GM04503 (cell line): ENCODE data around the gene PRR19.
A peak's percentile ranks its signal among the peaks of the same experiment; 100 is the strongest.
"Not testable (repeated sequence)": the region's sequence is repeated elsewhere in the genome, so short reads cannot be mapped to it uniquely, and the experiment has no call there.

Source experiments
- DNase-seq: peaks from one replicate; pipeline ENCODE4 v3.0.0-alpha.2; 2012; ENCODE audit warnings: low read depth

PRR19 gene, protein sequence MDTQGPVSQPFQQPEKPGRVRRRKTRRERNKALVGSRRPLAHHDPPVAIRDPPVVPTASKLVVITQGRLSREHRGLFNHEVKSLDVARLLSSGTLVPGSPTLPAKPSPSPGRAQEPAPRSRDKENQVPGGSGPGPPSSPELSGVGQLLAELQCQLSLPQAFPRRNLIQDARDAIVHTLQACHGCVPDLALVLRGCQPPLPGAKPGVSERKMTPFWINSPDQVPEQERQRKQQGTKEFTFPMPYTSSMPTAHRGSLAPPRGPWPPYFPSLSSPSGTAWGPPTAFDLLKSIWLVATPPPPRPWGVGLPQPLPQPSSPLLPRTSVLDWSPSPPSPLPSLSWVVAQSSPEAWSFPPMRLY

DNA sequence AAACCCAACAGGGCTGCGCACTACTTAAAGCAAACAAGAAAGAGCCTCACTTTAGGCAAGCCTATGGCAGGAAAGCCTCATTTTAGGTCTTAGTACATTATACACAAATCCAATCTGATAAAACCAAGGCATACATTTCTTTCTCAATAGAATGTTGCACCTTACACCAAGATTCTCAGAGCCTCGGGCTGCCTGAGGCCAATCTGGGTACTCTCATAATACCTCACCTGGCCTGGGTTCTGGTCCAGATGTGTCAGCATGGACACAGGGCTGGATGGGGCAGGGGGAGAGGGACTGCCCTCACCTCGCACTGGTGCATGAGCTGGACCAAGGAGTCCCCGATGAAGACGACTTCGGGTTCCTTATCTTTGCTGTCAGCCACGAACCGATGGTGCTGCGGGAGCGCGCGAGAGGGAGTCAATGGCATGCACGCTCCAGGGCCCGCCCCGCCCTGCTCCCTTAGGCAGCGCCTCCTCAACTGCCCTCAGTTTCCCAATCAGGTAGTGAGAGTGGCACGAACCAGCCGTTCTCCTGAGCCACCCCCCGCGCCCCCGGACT lies at the start of gene PRR19:
Gene PRR19, plus strand, starts transcription at position 487 of the 558 bp plus-strand sequence. CDS start 7,453 bp downstream, outside the sequence.
- DNase-seq: no peak

DNA sequence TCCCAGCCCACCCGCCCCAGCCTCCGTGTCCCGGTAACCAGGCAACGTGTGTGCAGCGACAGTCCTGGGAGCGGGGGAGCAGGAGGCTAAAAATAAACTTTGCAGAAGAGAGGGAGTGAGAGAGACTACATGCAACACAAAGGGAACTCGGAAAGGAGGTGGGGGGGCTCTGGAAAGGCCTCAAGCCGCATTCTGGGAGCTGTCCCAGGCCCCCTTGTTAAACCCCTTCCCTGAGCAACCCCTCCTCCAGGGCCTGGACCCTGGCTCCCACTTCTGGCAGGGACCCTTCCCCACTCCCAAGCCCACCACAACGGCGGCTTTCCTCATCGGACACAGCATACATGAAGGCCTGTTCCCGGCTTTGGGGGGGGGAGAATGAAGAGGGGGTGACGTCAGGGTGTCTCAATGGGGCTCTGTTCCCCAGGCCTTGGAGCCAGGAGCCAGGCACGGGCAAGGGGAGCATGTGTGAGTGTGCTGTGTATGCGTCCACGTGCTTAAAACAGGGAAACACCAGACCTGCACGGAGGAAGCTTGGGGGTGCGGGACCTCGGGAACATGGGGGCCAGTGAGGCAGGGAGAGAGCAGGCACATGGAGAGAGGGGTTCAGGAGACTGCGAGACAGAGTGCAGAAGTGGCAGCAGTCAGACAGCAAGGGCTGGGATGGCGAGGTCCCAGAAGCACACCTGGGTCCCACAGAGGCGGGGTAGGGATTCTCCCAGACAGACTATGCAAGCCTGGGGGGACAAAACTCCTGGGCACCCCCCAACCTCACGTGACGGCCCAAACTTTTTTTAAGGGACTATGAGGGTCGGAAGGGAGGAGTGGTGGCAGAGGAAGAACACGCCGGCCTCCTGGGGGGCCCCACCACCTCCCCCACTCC lies 49.3 kb upstream of the PRR19 start:
- DNase-seq: no peak

DNA sequence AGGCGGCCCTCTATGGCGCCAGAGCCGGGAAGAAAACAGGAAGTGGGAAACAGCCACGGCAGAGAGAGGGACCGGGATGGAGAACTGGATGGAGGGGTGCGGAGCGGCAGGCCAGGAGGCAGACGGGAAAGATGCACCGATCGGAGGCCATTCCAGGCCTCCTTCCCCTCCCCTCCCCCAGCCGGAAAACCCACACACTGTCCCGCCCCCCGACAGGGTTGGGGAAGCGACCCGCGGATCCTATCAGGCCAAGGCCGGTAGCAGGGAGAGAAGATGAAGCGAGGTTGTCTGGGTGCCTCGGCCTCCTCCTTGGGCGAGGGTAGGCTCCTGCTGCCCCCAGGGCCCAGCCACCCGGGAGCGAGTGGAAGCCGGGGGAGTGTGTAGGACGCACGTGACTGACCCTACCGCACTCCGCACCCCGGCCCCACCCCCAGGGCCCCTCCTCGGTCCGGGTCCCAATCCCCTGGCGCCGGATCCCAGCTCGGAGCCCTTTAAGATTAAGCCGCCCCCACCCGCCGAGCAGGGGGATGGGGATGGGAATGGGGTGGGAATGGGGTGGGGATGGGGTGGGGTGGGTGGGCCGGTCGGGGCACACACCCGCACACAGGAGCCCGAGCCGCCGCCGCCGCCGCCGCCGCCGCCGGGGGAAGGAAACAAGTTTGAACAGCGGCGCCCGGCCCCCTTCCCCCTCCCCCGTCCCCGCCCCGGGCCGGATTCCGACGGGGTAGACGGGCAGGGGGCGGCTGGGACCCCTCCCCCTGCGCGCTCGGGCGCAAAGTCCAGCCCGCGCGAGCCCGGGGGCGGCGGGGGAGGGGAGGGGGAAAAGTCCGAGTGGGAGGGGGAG lies 48.5 kb upstream of the PRR19 start:
- DNase-seq: no peak

DNA sequence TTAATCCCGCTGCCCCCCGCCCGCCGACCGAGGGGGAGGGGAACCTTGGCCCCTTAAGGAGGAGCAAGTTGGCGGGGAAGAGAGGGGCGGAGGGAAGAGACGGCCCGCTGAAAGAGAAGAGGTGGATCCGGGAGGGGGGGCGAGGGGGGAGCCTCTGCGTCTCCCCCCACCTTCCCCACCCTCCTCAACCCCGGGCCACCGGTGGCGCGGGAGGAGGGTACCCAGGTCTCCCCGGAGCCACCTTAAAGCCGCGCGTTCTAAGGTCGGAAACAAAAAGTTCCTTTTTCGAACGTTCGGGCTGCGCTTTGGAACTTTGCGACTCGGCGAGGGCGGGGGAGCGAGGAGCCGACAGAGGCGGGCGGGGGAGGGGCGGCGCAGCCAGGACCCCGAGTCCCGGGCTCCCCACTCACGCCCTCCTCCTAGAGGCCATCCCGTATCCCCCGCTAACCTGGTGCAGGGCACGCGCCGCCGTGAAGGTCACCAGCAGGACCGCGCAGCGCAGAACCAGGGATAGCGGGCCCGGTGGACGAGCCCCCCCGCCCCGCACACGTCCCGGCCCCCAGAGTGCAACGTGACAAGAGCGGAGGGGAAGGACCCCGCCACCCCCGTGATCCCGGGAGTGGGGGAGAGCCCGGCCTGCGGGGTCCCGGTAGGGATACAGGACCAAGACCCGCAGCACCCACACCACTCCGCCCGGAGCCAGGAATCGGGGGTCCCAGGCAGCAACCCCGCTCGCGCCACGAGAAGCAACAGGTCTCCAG lies 47.7 kb upstream of the PRR19 start:
- DNase-seq: no peak

DNA sequence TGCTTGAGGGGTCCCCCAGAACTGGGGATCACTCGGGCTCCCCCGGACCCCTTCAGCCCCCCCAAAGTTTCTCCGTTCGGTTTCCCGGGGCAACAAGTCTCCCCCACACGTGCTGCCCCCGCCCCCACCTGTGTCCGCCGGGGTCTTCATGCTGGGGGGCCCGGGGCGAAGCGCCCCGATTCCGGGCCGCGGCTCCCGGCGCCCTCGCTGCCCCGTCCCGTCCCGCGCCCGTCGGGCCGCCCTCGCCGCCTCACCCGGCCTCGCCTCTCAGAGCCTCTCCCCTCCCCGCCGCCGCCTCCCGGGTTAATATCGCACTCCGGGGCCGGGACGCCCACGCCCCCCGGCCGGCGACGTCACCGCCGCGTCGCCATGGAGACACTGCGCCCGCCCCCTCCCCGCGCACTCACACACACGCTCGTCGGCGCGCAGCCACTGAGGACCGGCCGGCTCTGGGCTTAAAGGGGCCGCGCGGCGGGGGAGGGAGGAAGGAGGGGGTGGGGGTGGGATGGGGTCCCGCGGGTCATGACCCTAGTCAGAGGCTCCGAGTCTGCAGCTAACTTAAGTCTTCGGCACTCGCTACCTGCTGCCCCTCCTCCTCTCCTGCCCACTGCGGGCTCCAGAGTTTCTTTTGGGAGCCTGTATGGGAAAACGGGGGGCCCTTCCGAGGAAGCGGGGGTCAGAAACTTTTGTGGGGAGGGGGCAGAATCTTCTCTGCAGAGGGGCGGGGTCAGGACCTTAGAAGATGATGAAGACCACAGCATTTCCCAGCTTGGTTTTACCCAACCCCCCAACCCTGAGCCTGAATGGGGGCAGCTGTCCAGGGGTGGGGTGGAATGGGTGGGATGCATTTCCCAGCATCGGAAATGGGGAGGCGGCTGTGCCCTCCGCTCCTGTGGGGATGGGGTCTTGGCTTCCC lies 46.8 kb upstream of the PRR19 start, which contains the start of gene ERF:
Gene ERF, minus strand, starts transcription at position 279 of the 916 bp plus-strand sequence. Its CDS starts 129 bp downstream, at position 150.
- no peak for DNase-seq

DNA sequence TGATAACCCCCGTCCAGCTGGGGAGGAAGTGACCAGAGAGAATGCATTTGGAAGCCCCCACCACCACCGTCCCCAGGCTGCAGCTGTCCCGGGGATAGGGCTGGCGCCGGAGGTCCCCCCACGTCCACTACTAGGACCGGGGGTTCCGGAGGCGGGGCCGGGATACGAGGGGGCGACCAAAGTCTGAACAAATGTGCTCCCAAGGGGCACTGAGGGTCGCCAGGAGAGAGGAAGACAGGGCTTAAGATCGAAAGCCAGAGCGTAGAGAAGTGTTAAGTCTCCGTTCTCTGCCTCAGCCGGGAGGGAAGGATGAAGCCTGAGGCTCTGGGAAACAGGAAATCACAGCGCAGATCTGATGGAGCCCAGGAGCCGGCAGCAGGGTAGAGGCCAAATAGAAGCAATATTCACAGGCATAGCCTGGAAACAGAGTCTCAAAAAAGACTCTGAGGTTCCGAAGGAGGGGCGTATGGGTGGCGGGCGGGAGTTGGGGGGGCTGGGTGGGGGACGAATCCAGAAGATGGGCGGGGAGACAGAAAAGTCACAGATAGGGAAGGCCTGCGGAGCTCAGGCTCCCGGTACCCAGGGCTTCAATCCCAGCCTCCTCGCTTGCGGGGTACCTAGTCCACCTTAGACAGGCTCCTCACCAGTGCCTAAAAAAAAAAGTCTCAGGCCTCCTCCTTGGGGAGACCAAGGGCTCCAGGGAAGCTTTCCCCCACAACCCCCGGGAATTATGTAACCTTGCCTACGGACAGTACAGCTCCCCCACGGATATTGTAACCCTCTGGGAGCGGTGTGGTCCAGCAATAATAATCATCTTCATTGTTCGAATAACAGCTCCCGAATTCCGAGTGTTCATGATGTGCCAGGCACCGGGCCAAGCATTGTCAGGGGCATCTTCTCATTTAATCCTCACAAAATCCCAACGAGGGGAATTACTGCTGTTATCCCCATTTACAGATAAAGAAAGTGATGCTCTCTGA lies 45.9 kb upstream of the PRR19 start:
- DNase-seq: no peak

DNA sequence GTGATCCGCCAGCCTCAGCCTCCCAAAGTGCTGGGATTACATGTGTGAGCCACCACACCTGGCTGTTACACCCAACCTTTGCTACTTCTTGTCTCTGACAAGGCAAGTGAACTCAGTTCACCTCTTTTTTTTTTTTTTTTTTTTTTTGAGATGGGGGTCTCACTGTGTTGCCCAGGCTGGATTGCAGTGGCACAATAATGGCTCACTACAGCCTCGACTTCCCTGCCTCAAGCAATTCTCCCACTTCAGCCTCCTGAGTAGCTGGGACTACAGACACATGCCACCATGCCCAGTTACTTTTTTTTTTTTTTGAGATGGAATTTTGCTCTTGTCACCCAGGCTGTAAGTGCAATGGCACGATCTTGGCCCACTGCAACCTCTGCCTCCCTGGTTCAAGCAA lies 44.1 kb upstream of the PRR19 start:
- DNase-seq: not testable (repeated sequence)

DNA sequence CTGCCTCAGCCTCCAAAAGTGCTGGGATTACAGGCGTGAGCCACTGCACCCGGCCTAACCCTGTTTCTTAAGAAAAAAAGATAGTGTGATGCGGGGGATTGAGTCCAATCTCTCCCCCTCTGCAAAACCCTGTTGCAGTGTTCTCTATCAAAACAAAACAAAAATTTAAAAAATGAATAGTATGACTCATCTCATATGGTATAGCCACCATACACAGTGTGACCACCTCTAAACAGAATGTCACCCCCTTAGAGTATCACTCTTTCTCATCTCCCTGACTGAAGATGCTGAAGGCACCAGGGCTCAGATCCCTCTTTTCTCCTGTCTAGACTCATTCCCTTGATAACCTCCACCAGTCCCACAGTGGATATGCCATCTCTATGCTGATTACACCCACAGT lies 40.2 kb upstream of the PRR19 start:
- DNase-seq: no peak

DNA sequence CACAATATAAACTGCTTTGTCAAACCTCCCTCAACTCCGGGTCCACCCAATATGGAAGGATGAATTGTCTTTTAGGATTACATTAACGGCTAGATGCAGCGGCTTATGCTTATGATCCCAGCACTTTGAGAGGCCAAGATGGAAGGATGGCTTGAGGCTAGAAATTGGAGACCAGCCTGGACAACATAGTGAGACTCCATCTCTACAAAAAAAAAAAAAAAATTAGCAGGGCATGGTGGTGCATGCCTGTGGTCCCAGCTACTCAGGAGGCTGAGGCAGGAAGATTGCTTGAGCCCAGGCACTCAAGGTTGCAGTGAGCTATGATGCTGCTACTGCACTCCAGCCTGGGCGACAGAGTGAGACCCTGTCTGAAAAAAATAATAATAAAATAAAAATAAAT lies 35.8 kb upstream of the PRR19 start:
- DNase-seq: not testable (repeated sequence)

DNA sequence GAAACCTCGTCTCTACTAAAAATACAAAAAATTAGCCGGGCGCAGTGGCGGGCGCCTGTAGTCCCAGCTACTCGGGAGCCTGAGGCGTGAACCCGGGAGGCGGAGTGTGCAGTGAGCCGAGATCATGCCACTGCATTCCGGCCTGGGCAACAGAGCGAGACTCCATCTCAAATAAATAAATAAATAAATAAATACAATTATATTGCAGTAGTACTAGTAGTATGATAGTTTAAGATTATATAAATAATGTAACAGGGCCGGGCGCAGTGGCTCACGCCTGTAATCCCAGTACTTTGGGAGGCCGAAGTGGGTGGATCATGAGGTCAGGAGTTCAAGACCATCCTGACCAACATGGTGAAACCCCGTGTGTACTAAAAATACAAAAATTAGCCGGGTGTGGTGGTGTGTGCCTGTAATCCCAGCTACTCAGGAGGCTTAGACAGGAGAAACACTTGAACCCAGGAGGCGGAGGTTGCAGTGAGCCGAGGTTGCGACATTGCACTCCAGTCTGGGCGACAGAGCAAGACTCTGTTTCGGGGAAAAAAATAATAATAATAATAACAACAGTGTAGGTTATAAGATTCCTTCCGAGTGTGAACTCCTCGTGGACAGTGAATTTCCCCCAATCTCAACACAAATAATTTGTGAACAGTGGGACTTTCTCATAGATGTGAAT lies 34.9 kb upstream of the PRR19 start:
- not testable (repeated sequence) for DNase-seq

DNA sequence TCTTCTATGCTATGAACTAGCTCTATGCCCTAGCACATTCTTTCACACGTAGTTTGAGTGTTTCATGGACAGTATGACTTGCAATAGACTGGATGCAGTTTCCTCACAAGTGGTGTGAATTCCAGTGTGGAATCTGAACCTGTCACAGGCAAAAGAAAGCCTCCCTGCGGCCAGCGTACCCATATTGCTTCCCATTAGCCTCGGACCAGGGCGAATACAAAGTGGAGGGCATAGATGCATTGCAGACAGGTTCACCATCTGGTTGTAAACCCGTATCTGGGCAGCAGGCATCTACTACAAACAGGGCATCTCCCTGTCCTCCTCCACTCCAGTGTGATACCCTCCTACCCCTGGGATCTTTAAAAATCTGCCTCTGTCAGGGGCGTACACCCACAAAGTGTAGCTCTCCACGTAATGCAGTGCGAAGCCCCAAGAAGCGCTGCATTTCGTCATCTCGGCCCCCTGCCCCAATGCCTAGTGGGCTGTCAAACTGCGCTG lies 34.2 kb upstream of the PRR19 start:
- no peak for DNase-seq

DNA sequence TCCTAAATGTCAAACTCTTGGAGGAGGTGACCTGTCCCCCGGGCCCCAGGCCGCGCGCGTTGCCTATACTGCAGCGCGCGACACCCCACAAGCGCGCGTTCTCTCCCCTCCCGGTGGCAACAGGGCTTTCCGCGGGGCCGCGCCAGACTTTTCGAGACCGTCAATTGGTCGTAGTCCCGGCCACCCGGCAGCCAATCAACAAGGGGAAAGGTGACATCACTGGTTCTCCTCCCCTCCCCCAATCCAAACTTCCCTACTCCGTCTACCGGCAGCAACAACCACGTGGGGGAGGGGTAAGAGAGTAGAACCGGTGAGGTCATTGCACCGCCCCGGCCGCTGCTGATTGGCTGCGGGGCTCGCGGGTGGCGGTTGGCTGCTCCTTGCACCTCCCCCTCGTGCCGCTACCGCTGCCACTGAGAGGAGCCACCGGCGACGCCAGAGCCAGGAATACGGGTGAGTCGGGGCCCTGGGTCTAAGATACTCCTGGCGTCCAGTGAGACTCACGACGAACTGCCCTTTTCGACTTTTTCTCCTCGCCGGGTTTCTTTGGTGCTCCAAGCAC lies 33.7 kb upstream of the PRR19 start:
- peak; percentile 94 for DNase-seq

DNA sequence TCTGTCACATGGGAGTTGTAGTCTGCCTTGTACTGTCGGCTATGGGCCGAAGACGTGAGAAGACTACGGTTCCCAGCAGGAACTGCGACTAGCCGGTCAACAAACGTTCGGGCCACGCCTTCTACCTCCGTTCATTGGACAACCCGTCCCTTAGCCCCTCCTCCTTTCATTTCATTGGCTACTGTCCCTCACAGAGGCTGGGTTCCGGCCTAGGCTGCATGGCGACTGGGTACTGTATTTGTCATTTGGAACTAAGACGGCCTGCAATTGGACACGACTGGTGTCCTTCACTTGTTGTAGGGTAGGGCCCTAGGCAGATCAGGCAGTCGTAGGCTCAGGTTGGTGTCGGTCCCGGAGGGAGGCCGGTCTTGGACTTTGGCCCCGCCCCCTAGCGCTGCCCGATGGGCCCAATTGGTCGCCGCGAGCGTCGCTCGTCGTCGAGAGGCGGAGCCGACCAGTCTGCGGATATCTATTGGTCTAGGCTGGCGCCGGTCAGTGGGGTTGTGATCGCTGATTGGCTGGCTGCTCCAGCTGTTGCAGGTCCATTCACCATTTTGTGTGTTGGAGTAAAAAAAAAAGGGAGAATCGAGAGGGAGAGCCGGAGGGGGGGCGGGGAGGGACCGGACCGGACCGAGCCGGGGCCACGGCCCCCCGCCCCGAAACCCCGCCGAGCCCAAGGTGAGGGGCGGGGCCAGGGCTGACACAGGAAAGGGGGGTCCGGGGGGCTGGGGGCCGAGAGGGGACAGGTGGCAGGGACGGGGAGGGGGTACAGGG lies 33.0 kb upstream of the PRR19 start, which contains the start of gene CIC:
Gene CIC, plus strand, starts transcription at position 549 of the 774 bp plus-strand sequence. CDS start 2,532 bp downstream, outside the sequence.
- peak; percentile 100 for DNase-seq

DNA sequence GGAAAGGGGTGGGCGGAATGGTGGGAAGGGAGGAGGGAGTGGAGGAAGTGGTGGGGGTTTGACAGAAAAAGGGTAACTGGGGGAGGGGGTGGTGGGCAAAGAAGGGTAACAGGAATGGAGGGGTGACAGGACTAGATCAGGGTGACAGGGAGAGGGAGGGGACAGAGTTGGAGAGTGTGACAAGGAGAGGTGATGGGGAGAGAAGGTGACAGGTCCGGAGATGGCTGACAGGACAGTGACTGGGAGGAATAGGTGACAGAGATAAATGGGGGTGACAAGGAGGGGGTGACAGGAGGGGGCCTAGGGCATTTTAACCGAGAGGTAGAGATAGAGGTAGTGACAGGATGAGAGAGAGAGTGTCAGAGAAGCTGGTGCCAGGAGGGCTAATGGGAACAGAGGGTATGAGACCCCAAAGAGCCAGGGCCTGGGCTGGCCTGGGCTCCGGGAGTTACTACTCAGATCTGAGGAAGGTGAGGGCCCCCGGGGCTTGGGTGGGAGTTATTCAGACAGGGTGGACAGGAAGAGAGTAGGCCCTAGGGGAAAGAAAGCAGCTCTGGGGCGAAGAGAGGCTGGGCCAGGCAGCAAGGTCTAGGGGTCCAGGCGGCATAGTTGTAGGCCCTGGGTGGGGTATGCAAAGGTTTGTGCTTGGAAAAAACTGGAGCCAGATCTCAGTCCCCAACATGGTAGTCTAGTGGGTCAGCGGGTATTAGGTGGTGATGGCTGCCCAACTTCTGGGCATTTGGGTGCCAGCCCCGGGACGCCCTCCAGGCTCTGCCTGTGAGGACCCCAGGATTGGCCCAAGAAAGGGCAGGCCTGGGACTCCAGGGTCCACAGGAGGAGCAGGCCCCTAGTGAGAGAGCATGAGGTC lies 32.2 kb upstream of the PRR19 start:
- no peak for DNase-seq

DNA sequence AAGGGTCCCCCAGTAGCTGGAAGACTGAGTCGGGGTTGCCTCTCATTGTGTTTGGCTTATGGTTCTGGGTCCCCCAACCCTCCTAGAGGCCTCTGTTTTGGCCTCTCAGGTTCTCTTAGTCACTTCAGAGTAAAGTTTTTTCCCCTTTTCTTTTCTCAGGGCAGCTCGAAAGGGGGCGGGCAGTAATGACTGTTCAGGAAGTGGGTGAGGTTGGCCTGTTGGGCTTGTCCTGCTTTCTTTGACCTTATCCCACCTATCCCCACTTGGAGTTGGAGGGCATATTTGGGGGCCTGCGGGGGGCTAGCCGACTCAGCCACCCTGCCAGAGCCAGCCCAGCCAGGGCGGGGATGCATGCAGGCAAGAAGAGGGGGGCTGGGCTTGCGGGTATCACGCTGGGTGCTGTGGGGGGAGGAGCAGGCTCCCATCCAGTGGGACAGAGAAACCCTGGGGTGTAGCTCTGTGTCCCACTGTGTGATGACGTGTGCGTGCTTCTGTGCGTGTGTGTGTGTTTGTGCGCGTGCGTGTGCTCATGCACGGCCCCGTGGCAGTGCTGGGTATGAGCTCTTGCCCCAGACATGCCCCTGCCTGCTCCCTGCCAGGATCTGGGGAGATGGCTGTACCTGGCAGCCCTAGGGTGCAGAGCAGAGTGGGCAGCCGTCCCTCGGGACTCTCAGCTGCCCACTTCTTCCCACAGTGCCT lies 31.4 kb upstream of the PRR19 start:
- DNase-seq: peak; percentile 70
